ENCODE data around the gene LIMCH1.

DNA sequence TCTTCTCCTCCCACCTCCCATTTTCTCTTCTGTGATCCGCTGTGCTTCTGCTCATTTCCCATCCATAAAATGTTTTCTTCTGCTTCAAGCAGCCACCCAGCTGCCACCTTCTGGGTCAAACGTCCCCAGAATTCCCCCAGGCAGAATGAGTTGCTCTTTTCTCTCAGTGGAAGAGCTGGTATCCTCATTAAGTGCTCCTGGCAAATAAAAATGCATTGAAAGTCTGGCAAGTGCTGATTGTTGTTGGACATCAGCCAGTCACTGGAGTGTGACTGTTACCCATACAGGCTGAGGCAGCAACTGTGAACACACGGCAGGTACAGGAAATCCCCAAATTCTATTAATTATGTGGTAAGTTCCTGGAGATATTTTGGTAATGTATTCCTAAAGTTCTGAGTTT is 52.6 kb downstream of the LIMCH1 start:
- TF ChIP-seq POLR2A (IDR thresholded peaks at IDR 0.05) (no peak), CTCF (IDR thresholded peaks at IDR 0.05) (no peak)
